ENCODE measurements around the gene ZGPAT.

- no peak for TF ChIP-seq CTCF (conservative IDR thresholded peaks at IDR 0.05; ENCODE audit: low read depth, low read length)
- TF ChIP-seq CHD1 (IDR thresholded peaks at IDR 0.05; ENCODE audit: low read depth, low read length) = no peak
- TF ChIP-seq RAD21 (IDR thresholded peaks at IDR 0.05; ENCODE audit: low read length) = no peak
- TF ChIP-seq, protein P1, sequence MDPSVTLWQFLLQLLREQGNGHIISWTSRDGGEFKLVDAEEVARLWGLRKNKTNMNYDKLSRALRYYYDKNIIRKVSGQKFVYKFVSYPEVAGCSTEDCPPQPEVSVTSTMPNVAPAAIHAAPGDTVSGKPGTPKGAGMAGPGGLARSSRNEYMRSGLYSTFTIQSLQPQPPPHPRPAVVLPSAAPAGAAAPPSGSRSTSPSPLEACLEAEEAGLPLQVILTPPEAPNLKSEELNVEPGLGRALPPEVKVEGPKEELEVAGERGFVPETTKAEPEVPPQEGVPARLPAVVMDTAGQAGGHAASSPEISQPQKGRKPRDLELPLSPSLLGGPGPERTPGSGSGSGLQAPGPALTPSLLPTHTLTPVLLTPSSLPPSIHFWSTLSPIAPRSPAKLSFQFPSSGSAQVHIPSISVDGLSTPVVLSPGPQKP (IDR thresholded peaks at IDR 0.05; ENCODE audit: borderline replicate concordance, low read depth, low read length) = no peak
- no peak for TF ChIP-seq BHLHE40 (IDR thresholded peaks at IDR 0.05; ENCODE audit: low read depth, low read length)
- TF ChIP-seq POLR2A (IDR thresholded peaks at IDR 0.05; ENCODE audit: low read depth, low read length) = no peak
- TF ChIP-seq, protein P2, sequence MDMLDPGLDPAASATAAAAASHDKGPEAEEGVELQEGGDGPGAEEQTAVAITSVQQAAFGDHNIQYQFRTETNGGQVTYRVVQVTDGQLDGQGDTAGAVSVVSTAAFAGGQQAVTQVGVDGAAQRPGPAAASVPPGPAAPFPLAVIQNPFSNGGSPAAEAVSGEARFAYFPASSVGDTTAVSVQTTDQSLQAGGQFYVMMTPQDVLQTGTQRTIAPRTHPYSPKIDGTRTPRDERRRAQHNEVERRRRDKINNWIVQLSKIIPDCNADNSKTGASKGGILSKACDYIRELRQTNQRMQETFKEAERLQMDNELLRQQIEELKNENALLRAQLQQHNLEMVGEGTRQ (IDR thresholded peaks at IDR 0.05; ENCODE audit: low read depth, low read length) = no peak
These were observed 29.8 kb downstream of the ZGPAT start for GRCh38 chr20:63737695-63737944.

Data from IMR-90 (cell line).